HepG2 (cell line): ENCODE measurements around the gene PYGO2. TPM values are rescaled to one million over a fixed set of nuclear protein-coding genes. Genes with fewer than 3 reads are reported as not detected.

Source experiments
- ADNP ChIP-seq: sonication (generic); formaldehyde crosslinking; IDR thresholded peaks from 2 replicates; pipeline ENCODE4 v1.4.0; 2020; ENCODE audit warnings: missing genetic modification reagents
- ATM ChIP-seq: fragments of 450-650 bp; IDR thresholded peaks from 2 replicates; pipeline ENCODE4 v1.7.1; 2017; ENCODE audit warnings: mild to moderate bottlenecking, borderline replicate concordance
- ATRX ChIP-seq: sonication (generic); formaldehyde crosslinking; IDR thresholded peaks from 2 replicates; pipeline ENCODE4 v1.4.0; 2020; ENCODE audit warnings: missing genetic modification reagents, borderline replicate concordance
- CSRNP1 ChIP-seq: sonication (generic); formaldehyde crosslinking; IDR thresholded peaks from 2 replicates; pipeline ENCODE4 v1.8.1; 2023; ENCODE audit warnings: mild to moderate bottlenecking, missing genetic modification reagents
- DBP ChIP-seq: sonication (generic); formaldehyde crosslinking; IDR thresholded peaks from 2 replicates; pipeline ENCODE4 v1.4.0; 2020; ENCODE audit warnings: missing genetic modification reagents; ENCODE audit errors: not compliant biosample characterization
- ELF4 ChIP-seq: sonication (generic); formaldehyde crosslinking; IDR thresholded peaks from 2 replicates; pipeline ENCODE4 v1.5.0; 2020; ENCODE audit warnings: missing genetic modification reagents, mild to moderate bottlenecking, moderate library complexity, borderline replicate concordance
- ESRRA ChIP-seq: sonication (generic); formaldehyde crosslinking; IDR thresholded peaks from 2 replicates; pipeline ENCODE4 v1.5.1; 2020; ENCODE audit warnings: mild to moderate bottlenecking, low read depth, missing genetic modification reagents
- IRF1 ChIP-seq: sonication (generic); formaldehyde crosslinking; IDR thresholded peaks from 2 replicates; pipeline ENCODE4 v1.4.0; 2020; ENCODE audit warnings: low read depth, mild to moderate bottlenecking, missing genetic modification reagents
- NR1H2 ChIP-seq: sonication (generic); formaldehyde crosslinking; IDR thresholded peaks from 2 replicates; pipeline ENCODE4 v1.8.1; 2022; ENCODE audit warnings: low read depth, missing genetic modification reagents, borderline replicate concordance
- RCOR2 ChIP-seq: IDR thresholded peaks from 2 replicates; pipeline ENCODE4 v1.6.1; 2016; ENCODE audit warnings: missing biosample characterization, missing genetic modification reagents
- REL ChIP-seq: sonication (generic); formaldehyde crosslinking; conservative IDR thresholded peaks from 2 replicates; pipeline ENCODE4 v1.8.0; 2022; ENCODE audit warnings: mild to moderate bottlenecking, missing genetic modification reagents, moderate library complexity
- SP2 ChIP-seq: sonication (generic); formaldehyde crosslinking; IDR thresholded peaks from 2 replicates; pipeline ENCODE4 v1.5.1; 2020; ENCODE audit warnings: mild to moderate bottlenecking, missing genetic modification reagents
- THAP7 ChIP-seq: sonication (generic); formaldehyde crosslinking; IDR thresholded peaks from 2 replicates; pipeline ENCODE4 v1.8.1; 2023; ENCODE audit warnings: mild to moderate bottlenecking, missing genetic modification reagents
- TRAFD1 ChIP-seq: sonication (generic); formaldehyde crosslinking; IDR thresholded peaks from 2 replicates; pipeline ENCODE4 v1.5.1; 2020; ENCODE audit warnings: missing genetic modification reagents, mild to moderate bottlenecking, borderline replicate concordance
- ZNF10 ChIP-seq: sonication (generic); formaldehyde crosslinking; IDR thresholded peaks from 2 replicates; pipeline ENCODE4 v1.4.0; 2020; ENCODE audit warnings: mild to moderate bottlenecking, low read depth, missing genetic modification reagents, borderline replicate concordance
- ZNF235 ChIP-seq: sonication (generic); formaldehyde crosslinking; IDR thresholded peaks from 2 replicates; pipeline ENCODE4 v1.8.1; 2023; ENCODE audit warnings: mild to moderate bottlenecking, missing genetic modification reagents, borderline replicate concordance
- ZNF251 ChIP-seq: sonication (generic); formaldehyde crosslinking; IDR thresholded peaks from 2 replicates; pipeline ENCODE4 v1.9.0; 2021; ENCODE audit warnings: mild to moderate bottlenecking, missing genetic modification reagents
- ZNF549 ChIP-seq: sonication (generic); formaldehyde crosslinking; IDR thresholded peaks from 2 replicates; pipeline ENCODE4 v1.5.0; 2020; ENCODE audit warnings: missing genetic modification reagents
- ZNF713 ChIP-seq: sonication (generic); formaldehyde crosslinking; IDR thresholded peaks from 2 replicates; pipeline ENCODE4 v1.4.0; 2020; ENCODE audit warnings: mild to moderate bottlenecking, missing genetic modification reagents
- ZNF775 ChIP-seq: sonication (generic); formaldehyde crosslinking; IDR thresholded peaks from 2 replicates; pipeline ENCODE4 v1.4.0; 2020; ENCODE audit warnings: missing genetic modification reagents, mild to moderate bottlenecking, moderate library complexity, borderline replicate concordance
- ZNF883 ChIP-seq: sonication (generic); formaldehyde crosslinking; IDR thresholded peaks from 2 replicates; pipeline ENCODE4 v1.5.1; 2020; ENCODE audit warnings: mild to moderate bottlenecking, missing genetic modification reagents; ENCODE audit errors: not compliant biosample characterization
- ZSCAN21 ChIP-seq: sonication (generic); formaldehyde crosslinking; IDR thresholded peaks from 2 replicates; pipeline ENCODE4 v1.8.0; 2022; ENCODE audit warnings: mild to moderate bottlenecking, missing genetic modification reagents, moderate library complexity, borderline replicate concordance
- polyA plus RNA-seq, 8 experiments: library from polyadenylated mRNA; depleted of rRNA in 3 of 8; stranded (reverse) in 7 of 8; unstranded in 1 of 8; fragments of >200 nt; fragmentation: Illumina TruSeq in 4 of 8; extraction: Trizol in 4 of 8; gene quantifications; 2 replicates each; pipeline versions ENCODE4 v1.2.1 to v1.2.3, GENCODE V29; 2011 to 2016; ENCODE audit warnings: low read depth in 4 of 8, missing spikeins in 1 of 8, mixed read lengths in 1 of 8; ENCODE audit not compliant: insufficient read depth in 1 of 8
- total RNA-seq, 5 experiments: library from RNA; depleted of rRNA; stranded (reverse); fragments of >200 nt; fragmentation: Illumina TruSeq; extraction: Trizol; gene quantifications; 2 replicates each; pipeline ENCODE4 v1.2.3, GENCODE V29; 2016; ENCODE audit warnings: low read depth in 1 of 5

PYGO2 gene
- total and polyA plus RNA-seq, 2 of the 13 experiments (the other 11 are each of a cell fraction or from before 2014, with no cell fraction given) = 20.3 to 21.8 TPM

GRCh38 chr1:154936555-154937084 is 25.0 kb downstream of the PYGO2 start, which contains the start of gene PMVK (continued):
- peak; percentile 90 for TF ChIP-seq ESRRA (CRISPR knock-in tag)
- peak; percentile 96 for TF ChIP-seq ZNF775
- TF ChIP-seq ZNF251 (CRISPR knock-in tag) = peak; percentile 99
- peak; percentile 97; the same call in 1 of the 2 replicates for TF ChIP-seq NR1H2 (CRISPR knock-in tag)
- peak; percentile 99 for TF ChIP-seq ZSCAN21 (CRISPR knock-in tag)
- TF ChIP-seq RCOR2 (CRISPR knock-in tag) = peak; percentile 39; the same call in 1 of the 2 replicates
- TF ChIP-seq ATM = no peak
- TF ChIP-seq IRF1 (CRISPR knock-in tag) = peak; percentile 97
- peak; percentile 75; the same call in 1 of the 2 replicates for TF ChIP-seq TRAFD1
- peak; percentile 99 for TF ChIP-seq CSRNP1 (CRISPR knock-in tag)
- TF ChIP-seq DBP = peak; percentile 65
- TF ChIP-seq ZNF713 (CRISPR knock-in tag) = 0 out of 2 replicates have a peak, but pooled peaks have one; percentile 81
- peak; percentile 97 for TF ChIP-seq ZNF235 (CRISPR knock-in tag)
- TF ChIP-seq ELF4 (CRISPR knock-in tag) = peak; percentile 91
- TF ChIP-seq SP2 (CRISPR knock-in tag) = 0 out of 2 replicates have a peak, but pooled peaks have one; percentile 40
- peak; percentile 98; the same call in 1 of the 2 replicates for TF ChIP-seq THAP7 (CRISPR knock-in tag)
- TF ChIP-seq ZNF549 (CRISPR knock-in tag) = no peak
- peak; percentile 100 for TF ChIP-seq ZNF883 (CRISPR knock-in tag)
- TF ChIP-seq ADNP (CRISPR knock-in tag) = no peak
- no peak for TF ChIP-seq ATRX (CRISPR knock-in tag)
- peak; percentile 98 for TF ChIP-seq REL (CRISPR knock-in tag)
- no peak for TF ChIP-seq ZNF10 (CRISPR knock-in tag)
